ENCODE data around the gene CCNE1. TPM values are rescaled to one million over a fixed set of nuclear protein-coding genes. Genes with fewer than 3 reads are reported as not detected.

Gene CCNE1
- polyA plus RNA-seq, 1 of the 3 experiments (the other 2 are of a cell fraction), result 8.9 TPM

GRCh38 chr19:29831686-29832085, 19.9 kb downstream of the CCNE1 start:
- 66% methylated on average over 9 of the region's 9 CpGs for WGBS (ENCODE audit: low lambda C conversion rate)
- Histone ChIP-seq H3K36me3 (replicated peaks in 1 of 2; ENCODE audit: control insufficient read depth in 1 of 2, insufficient read depth in 2 of 2, low read length in 1 of 2) (no peaks in the 10 kb centered on the region), H3K79me2 (ENCODE audit: insufficient read depth) (no peaks in the 10 kb centered on the region), H4K20me1 (ENCODE audit: insufficient read depth) (no peaks in the 10 kb centered on the region), H3K4me2 (no peak overlapping the region), H3K4me1 (ENCODE audit: control insufficient read depth in 1 of 2, insufficient read depth in 2 of 2, low read depth in 1 of 2, low read length in 1 of 2) (no peaks in the 10 kb centered on the region), H2AFZ (ENCODE audit: low read depth) (no peak overlapping the region), H3K27ac (ENCODE audit: low read depth in 2 of 2, low read length in 1 of 2) (no peak overlapping the region), H3K9me3 (no peaks in the 10 kb centered on the region), H3F3A (replicated peaks; ENCODE audit: insufficient read depth) (no peaks in the 10 kb centered on the region), H3K9me2 (no peaks in the 10 kb centered on the region), H3K27me3 (ENCODE audit: insufficient read depth) (no peaks in the 10 kb centered on the region), H3K4me3 (ENCODE audit: low read depth in 2 of 2, low read length in 1 of 2) (no peak overlapping the region), H3K9ac (no peak overlapping the region)
- TF ChIP-seq RFX5 (IDR thresholded peaks at IDR 0.05; ENCODE audit: low read length), result no peak
- TF ChIP-seq RCOR1 (IDR thresholded peaks at IDR 0.05; ENCODE audit: low read length), result no peak
- no peak for TF ChIP-seq GABPA (IDR thresholded peaks at IDR 0.05; ENCODE audit: low read depth)
- TF ChIP-seq CHD2 (IDR thresholded peaks at IDR 0.05; ENCODE audit: low read length, partially characterized antibody), result no peak
- no peak for TF ChIP-seq MXI1 (IDR thresholded peaks at IDR 0.05; ENCODE audit: low read depth, low read length)
- TF ChIP-seq TCF12 (IDR thresholded peaks at IDR 0.05), result no peak
- no peak for TF ChIP-seq MAX (IDR thresholded peaks at IDR 0.05; ENCODE audit: low read depth)
- TF ChIP-seq GATA2 (CRISPR knock-in tag; IDR thresholded peaks at IDR 0.05), result no peak
- DNase-seq, result no peak
- POLR2A ChIA-PET, result no interaction called here
- CTCF ChIA-PET, result interaction anchor here (1.0 kb wide), 1 partner anchor 115 kb away, joined by 3 read pairs; no protein-coding TSS in a partner anchor

GRCh38 chr19:29832801-29833200, 21.0 kb downstream of the CCNE1 start:
- POLR2A ChIA-PET, result no interaction called here
- DNase-seq, result no peak
- H3K27me3 ChIP-seq (ENCODE audit: insufficient read depth), result no peaks in the 10 kb centered on the region

More at GRCh38 chr19:29832801-29833200, 21.0 kb downstream of the CCNE1 start:
- Histone ChIP-seq H3K79me2 (ENCODE audit: insufficient read depth) (no peaks in the 10 kb centered on the region), H3F3A (replicated peaks; ENCODE audit: insufficient read depth) (no peaks in the 10 kb centered on the region), H3K27ac (ENCODE audit: low read depth in 2 of 2, low read length in 1 of 2) (no peak overlapping the region), H3K9me3 (no peaks in the 10 kb centered on the region), H3K9ac (no peak overlapping the region), H3K4me3 (ENCODE audit: low read depth in 2 of 2, low read length in 1 of 2) (no peak overlapping the region), H3K4me2 (no peak overlapping the region), H3K4me1 (ENCODE audit: control insufficient read depth in 1 of 2, insufficient read depth in 2 of 2, low read depth in 1 of 2, low read length in 1 of 2) (no peaks in the 10 kb centered on the region), H3K9me2 (no peaks in the 10 kb centered on the region), H4K20me1 (ENCODE audit: insufficient read depth) (no peaks in the 10 kb centered on the region), H2AFZ (ENCODE audit: low read depth) (no peak overlapping the region), H3K36me3 (replicated peaks in 1 of 2; ENCODE audit: control insufficient read depth in 1 of 2, insufficient read depth in 2 of 2, low read length in 1 of 2) (no peaks in the 10 kb centered on the region)
- CTCF ChIA-PET, result no interaction called here
- no peak for TF ChIP-seq MEF2A (IDR thresholded peaks at IDR 0.05; ENCODE audit: borderline replicate concordance, low read depth)
- no peak for TF ChIP-seq CTCF (IDR thresholded peaks at IDR 0.05)
- no peak for TF ChIP-seq PBX3 (IDR thresholded peaks at IDR 0.05)
- no peak for TF ChIP-seq NFIC (IDR thresholded peaks at IDR 0.05; ENCODE audit: borderline replicate concordance)
- no peak for TF ChIP-seq RAD21 (IDR thresholded peaks at IDR 0.05; ENCODE audit: low read length)
- no peak for TF ChIP-seq ZBTB33 (IDR thresholded peaks at IDR 0.05; ENCODE audit: borderline replicate concordance, low read depth)
- TF ChIP-seq TCF12 (IDR thresholded peaks at IDR 0.05), result no peak
- TF ChIP-seq YY1 (IDR thresholded peaks at IDR 0.05; ENCODE audit: low read depth), result no peak
- TF ChIP-seq SIN3A (IDR thresholded peaks at IDR 0.05; ENCODE audit: borderline replicate concordance, low read depth, low read length), result no peak
- 68% methylated on average over 7 of the region's 9 CpGs for WGBS (ENCODE audit: low lambda C conversion rate)
